ENCODE results near the gene MED12. TPM values are rescaled to one million over a fixed set of nuclear protein-coding genes. Genes with fewer than 3 reads are reported as not detected.

The MED12 gene
- total RNA-seq, 1 donor from 2014 or later, result 39.3 TPM

DNA sequence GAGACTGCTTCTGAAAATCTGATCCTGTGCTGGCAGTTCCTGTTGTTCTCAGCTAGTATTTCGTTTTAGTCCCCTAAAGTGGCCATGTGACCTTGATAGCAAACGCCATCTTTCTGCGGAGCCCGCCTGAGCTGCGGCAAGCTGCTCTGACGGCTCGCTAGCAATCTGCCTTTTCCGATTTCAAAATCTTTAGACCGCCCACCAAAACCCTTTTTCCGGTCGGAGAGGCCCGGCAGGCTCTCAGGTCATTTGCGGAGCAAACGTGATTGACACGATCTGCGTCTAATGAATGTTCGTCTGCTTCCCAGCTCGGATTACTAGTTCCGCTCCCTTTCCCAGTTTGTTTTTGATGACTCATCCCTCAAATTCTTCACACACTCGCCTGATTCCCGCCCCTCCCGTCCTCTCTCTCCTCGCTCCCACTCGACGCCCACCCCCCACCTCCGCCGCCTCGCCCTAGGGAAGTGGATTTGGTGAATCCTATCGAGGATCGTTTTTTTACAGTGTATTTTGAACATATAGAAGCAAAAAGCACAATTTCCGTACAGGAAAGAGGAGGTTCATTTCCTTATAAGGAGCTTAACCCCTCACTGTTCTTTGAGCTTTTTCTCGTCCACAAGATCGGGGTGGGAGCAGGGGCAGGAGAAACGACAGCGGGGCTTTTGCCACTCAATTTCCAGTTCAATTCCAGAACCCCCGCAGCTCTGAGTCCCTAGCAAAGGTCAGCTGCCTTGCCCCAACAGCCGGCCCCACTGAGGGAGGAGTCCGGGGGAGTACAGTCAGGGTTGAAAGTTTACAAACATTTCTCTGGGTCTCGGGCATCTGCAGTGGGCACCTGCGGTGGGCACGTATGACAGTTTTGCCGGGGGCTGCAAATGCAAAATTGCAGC is 63.8 kb downstream of the MED12 start:
- intact Hi-C loops (cut with DNase I), result no loop called here
- Histone ChIP-seq H3K27ac (peak overlapping the region; percentile 79), H3K27me3 (no peaks in the 10 kb centered on the region), H3K9me3 (no peaks in the 10 kb centered on the region), H3K36me3 (no peaks in the 10 kb centered on the region), H3K4me3 (peak overlapping the region; percentile 43 to 44), H3K4me1 (no peaks in the 10 kb centered on the region)
- DNase-seq (ENCODE audit: extremely low spot score in 2 of 2), result peak in 1 of 2 donors; percentile 95
- TF ChIP-seq POLR2A (IDR thresholded peaks at IDR 0.05) (peak; percentile 27 to 74), POLR2AphosphoS5 (IDR thresholded peaks at IDR 0.05; ENCODE audit: insufficient read depth in 1 of 2, low read depth in 1 of 2) (peak; percentile 87 to 89), CTCF (IDR thresholded peaks at IDR 0.05) (no peak)

DNA sequence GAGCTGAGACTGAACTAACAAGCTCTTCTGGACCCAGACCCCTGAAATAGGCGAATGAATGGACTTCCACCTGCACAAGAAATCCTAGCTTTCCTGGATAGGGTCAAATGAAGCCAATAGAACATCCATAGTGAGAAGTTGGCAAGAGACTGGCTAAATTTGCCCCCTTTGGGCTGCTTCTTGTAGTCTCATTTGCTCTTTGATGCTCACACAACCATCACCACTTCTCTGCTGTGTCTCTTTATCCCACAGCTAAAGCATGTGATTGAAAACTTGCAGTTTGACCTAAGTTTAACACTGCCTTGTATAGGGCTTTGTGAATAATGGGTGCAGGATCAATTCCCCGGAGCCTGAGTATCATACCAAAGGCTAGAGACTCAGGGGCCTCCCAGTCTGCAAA is 64.5 kb downstream of the MED12 start:
- Histone ChIP-seq H3K27ac (peak overlapping the region; percentile 74), H3K9me3 (no peaks in the 10 kb centered on the region), H3K36me3 (no peaks in the 10 kb centered on the region), H3K4me3 (peak overlapping the region in 1 of 2 donors; percentile 43), H3K4me1 (no peaks in the 10 kb centered on the region), H3K27me3 (no peaks in the 10 kb centered on the region)
- intact Hi-C loops (cut with DNase I), result no loop called here
- DNase-seq (ENCODE audit: extremely low spot score in 2 of 2), result no peak
- TF ChIP-seq POLR2AphosphoS5 (IDR thresholded peaks at IDR 0.05; ENCODE audit: insufficient read depth in 1 of 2, low read depth in 1 of 2) (no peak), CTCF (IDR thresholded peaks at IDR 0.05) (no peak), POLR2A (IDR thresholded peaks at IDR 0.05) (no peak)

DNA sequence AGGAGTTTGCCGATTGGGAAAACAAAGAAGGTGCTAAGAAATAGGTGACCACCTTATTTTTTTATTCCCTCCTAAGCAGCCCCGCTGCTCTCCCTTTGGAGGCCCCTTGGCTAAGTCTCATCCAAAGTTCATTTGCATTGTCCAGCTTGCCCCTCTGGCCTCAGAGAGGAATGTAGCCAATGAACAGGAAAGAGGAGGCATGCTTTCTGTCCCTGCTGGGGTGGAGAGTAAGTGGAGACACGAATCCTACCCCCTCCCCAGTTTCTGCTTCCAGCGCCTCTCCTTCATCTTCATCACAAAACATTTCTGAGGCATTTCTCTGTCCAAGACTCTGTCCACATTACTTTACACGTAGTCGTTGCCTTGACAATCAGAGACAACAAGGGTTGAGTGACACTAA is 64.9 kb downstream of the MED12 start:
- Histone ChIP-seq H3K9me3 (no peaks in the 10 kb centered on the region), H3K36me3 (no peaks in the 10 kb centered on the region), H3K4me1 (no peaks in the 10 kb centered on the region), H3K4me3 (no peak overlapping the region), H3K27ac (no peak overlapping the region), H3K27me3 (no peaks in the 10 kb centered on the region)
- intact Hi-C loops (cut with DNase I), result no loop called here
- TF ChIP-seq CTCF (IDR thresholded peaks at IDR 0.05) (no peak), POLR2A (IDR thresholded peaks at IDR 0.05) (no peak), POLR2AphosphoS5 (IDR thresholded peaks at IDR 0.05; ENCODE audit: insufficient read depth in 1 of 2, low read depth in 1 of 2) (no peak)
- DNase-seq (ENCODE audit: extremely low spot score in 2 of 2), result no peak

GRCh38 chrX:71184092-71184491 is 65.7 kb downstream of the MED12 start:
- Histone ChIP-seq H3K27ac (no peak overlapping the region), H3K27me3 (no peaks in the 10 kb centered on the region), H3K4me3 (no peak overlapping the region), H3K36me3 (no peaks in the 10 kb centered on the region), H3K9me3 (no peaks in the 10 kb centered on the region), H3K4me1 (no peaks in the 10 kb centered on the region)
- TF ChIP-seq POLR2AphosphoS5 (IDR thresholded peaks at IDR 0.05; ENCODE audit: insufficient read depth in 1 of 2, low read depth in 1 of 2) (no peak), POLR2A (IDR thresholded peaks at IDR 0.05) (no peak), CTCF (IDR thresholded peaks at IDR 0.05) (no peak)
- no peak for DNase-seq (ENCODE audit: extremely low spot score in 2 of 2)
- intact Hi-C loops (cut with DNase I), result no loop called here
